Nephron (organoid): ENCODE measurements around the gene NECAB2.

Experiments used
- H3K27ac Mint-ChIP-seq, 3 experiments: 2 replicates each; pipeline ENCODE4 v1.8.0; 2020; ENCODE audit warnings: mixed read lengths in 3 of 3, mild to moderate bottlenecking in 2 of 3, moderate library complexity in 1 of 3
- H3K27me3 Mint-ChIP-seq: 2 replicates; pipeline ENCODE4 v1.8.0; 2021; ENCODE audit warnings: low read depth, mild to moderate bottlenecking, moderate library complexity, mixed read lengths
- H3K36me3 Mint-ChIP-seq: 2 replicates; pipeline ENCODE4 v1.8.0; 2020; ENCODE audit warnings: low read depth, mixed read lengths
- H3K4me1 Mint-ChIP-seq: 2 replicates; pipeline ENCODE4 v1.8.0; 2020; ENCODE audit warnings: mixed read lengths
- H3K4me3 Mint-ChIP-seq, 3 experiments: 2 replicates each; pipeline ENCODE4 v1.8.0; 2020; ENCODE audit warnings: mild to moderate bottlenecking in 3 of 3, mixed read lengths in 3 of 3, moderate library complexity in 2 of 3
- H3K9me3 Mint-ChIP-seq: 2 replicates; pipeline ENCODE4 v1.8.0; 2020; ENCODE audit warnings: mixed read lengths
- CTCF ChIP-seq, 3 experiments: fragments of 200-600 bp; sonication (generic); IDR thresholded peaks; one replicate each; pipeline ENCODE4 v1.5.0; 2021; ENCODE audit warnings: antibody characterized with exemption in 3 of 3; ENCODE audit not compliant: unreplicated experiment in 3 of 3

Gene NECAB2

GRCh38 chr16:84014570-84015327 lies 46.7 kb downstream of the NECAB2 start:
- no peaks in the 10 kb centered on the region for H3K36me3 Mint-ChIP-seq
- TF ChIP-seq CTCF (IDR thresholded peaks at IDR 0.05; ENCODE audit: unreplicated experiment in 3 of 3): no peak
- peaks cover 17% of the 10 kb centered on the region for H3K9me3 Mint-ChIP-seq
- no peak overlapping the region for H3K4me3 Mint-ChIP-seq
- peaks cover 30% of the 10 kb centered on the region for H3K27me3 Mint-ChIP-seq
- no peak overlapping the region for H3K27ac Mint-ChIP-seq
- H3K4me1 Mint-ChIP-seq: no peaks in the 10 kb centered on the region

GRCh38 chr16:84015399-84015798 lies 47.4 kb downstream of the NECAB2 start:
- Mint-ChIP-seq H3K27ac (no peak overlapping the region), H3K36me3 (no peaks in the 10 kb centered on the region), H3K27me3 (peaks cover 33% of the 10 kb centered on the region), H3K4me1 (no peaks in the 10 kb centered on the region), H3K4me3 (no peak overlapping the region), H3K9me3 (peaks cover 22% of the 10 kb centered on the region)
- no peak for TF ChIP-seq CTCF (IDR thresholded peaks at IDR 0.05; ENCODE audit: unreplicated experiment in 3 of 3)

- H3K9me3 Mint-ChIP-seq: peaks cover 29% of the 10 kb centered on the region
- TF ChIP-seq CTCF (IDR thresholded peaks at IDR 0.05; ENCODE audit: unreplicated experiment in 3 of 3): no peak
- peaks cover 2% of the 10 kb centered on the region for H3K36me3 Mint-ChIP-seq
- no peaks in the 10 kb centered on the region for H3K4me1 Mint-ChIP-seq
- H3K27me3 Mint-ChIP-seq: peaks cover 32% of the 10 kb centered on the region
- H3K4me3 Mint-ChIP-seq: no peak overlapping the region
- no peak overlapping the region for H3K27ac Mint-ChIP-seq
Measured at GRCh38 chr16:84016477-84016876, 48.4 kb downstream of the NECAB2 start.

GRCh38 chr16:84018710-84019109 lies 50.7 kb downstream of the NECAB2 start:
- peaks cover 34% of the 10 kb centered on the region for H3K27me3 Mint-ChIP-seq
- no peak overlapping the region for H3K27ac Mint-ChIP-seq
- no peaks in the 10 kb centered on the region for H3K4me1 Mint-ChIP-seq
- no peak overlapping the region for H3K4me3 Mint-ChIP-seq
- peaks cover 5% of the 10 kb centered on the region for H3K36me3 Mint-ChIP-seq
- peaks cover 38% of the 10 kb centered on the region for H3K9me3 Mint-ChIP-seq
- no peak for TF ChIP-seq CTCF (IDR thresholded peaks at IDR 0.05; ENCODE audit: unreplicated experiment in 3 of 3)

- peaks cover 5% of the 10 kb centered on the region for H3K36me3 Mint-ChIP-seq
- H3K27me3 Mint-ChIP-seq: peaks cover 31% of the 10 kb centered on the region
- no peak overlapping the region for H3K27ac Mint-ChIP-seq
- H3K4me3 Mint-ChIP-seq: no peak overlapping the region
- no peaks in the 10 kb centered on the region for H3K4me1 Mint-ChIP-seq
- TF ChIP-seq CTCF (IDR thresholded peaks at IDR 0.05; ENCODE audit: unreplicated experiment in 3 of 3): no peak
- peaks cover 38% of the 10 kb centered on the region for H3K9me3 Mint-ChIP-seq
Measured at GRCh38 chr16:84020353-84020752, 52.3 kb downstream of the NECAB2 start.

- peaks cover 31% of the 10 kb centered on the region for H3K27me3 Mint-ChIP-seq
- no peaks in the 10 kb centered on the region for H3K4me1 Mint-ChIP-seq
- no peak overlapping the region for H3K4me3 Mint-ChIP-seq
- peaks cover 5% of the 10 kb centered on the region for H3K36me3 Mint-ChIP-seq
- no peak overlapping the region for H3K27ac Mint-ChIP-seq
- H3K9me3 Mint-ChIP-seq: peaks cover 38% of the 10 kb centered on the region
- TF ChIP-seq CTCF (IDR thresholded peaks at IDR 0.05; ENCODE audit: unreplicated experiment in 3 of 3): no peak
Measured at GRCh38 chr16:84021488-84021887, 53.4 kb downstream of the NECAB2 start.
